Measurements from ENCODE around the gene PARVB.

Gene PARVB

GRCh38 chr22:44131989-44132685, 108.0 kb downstream of the PARVB start:
- no peak for TF ChIP-seq CTCF (IDR thresholded peaks at IDR 0.05)

GRCh38 chr22:44132724-44133123, 108.6 kb downstream of the PARVB start:
- no peak for TF ChIP-seq CTCF (IDR thresholded peaks at IDR 0.05)

GRCh38 chr22:44133161-44133560, 109.1 kb downstream of the PARVB start:
- no peak for TF ChIP-seq CTCF (IDR thresholded peaks at IDR 0.05)

- no peak for TF ChIP-seq CTCF (IDR thresholded peaks at IDR 0.05)
Measured at GRCh38 chr22:44133901-44134571, 109.9 kb downstream of the PARVB start.

GRCh38 chr22:44136112-44136511, 112.0 kb downstream of the PARVB start:
- TF ChIP-seq CTCF (IDR thresholded peaks at IDR 0.05): no peak

- no peak for TF ChIP-seq CTCF (IDR thresholded peaks at IDR 0.05)
Measured at GRCh38 chr22:44136786-44137185, 112.7 kb downstream of the PARVB start.

GRCh38 chr22:44137415-44137814, 113.3 kb downstream of the PARVB start:
- no peak for TF ChIP-seq CTCF (IDR thresholded peaks at IDR 0.05)
